H1 (cell line): Measurements from ENCODE around the gene NBPF3. TPM values are rescaled to one million over a fixed set of nuclear protein-coding genes. Genes with fewer than 3 reads are reported as not detected.
"Not testable (repeated sequence)": the region's sequence is repeated elsewhere in the genome, so short reads cannot be mapped to it uniquely, and the experiment has no call there.

Source experiments
- CTCF ChIA-PET: fragments of 300-600 bp; sonication (Branson Sonifier 250); formaldehyde crosslinking; loops from one replicate; lab custom pipeline; 2021; ENCODE audit not compliant: partially characterized antibody; lab: Charles Lee
- POLR2A ChIA-PET: fragments of 300-600 bp; sonication (Branson Sonifier 250); formaldehyde crosslinking; loops from one replicate; lab custom pipeline; 2021; ENCODE audit warnings: inconsistent platforms; ENCODE audit not compliant: partially characterized antibody; lab: Charles Lee
- DNase-seq, 2 experiments: peaks; one replicate each; pipeline versions ENCODE4 v3.0.0 to v3.0.0-alpha.2; 2010 to 2022; ENCODE audit warnings: low spot score in 2 of 2, low read depth in 1 of 2, mixed read lengths in 1 of 2
- FAIRE-seq: peaks from 2 replicates; lab custom pipeline; 2011; peaks lifted over from hg19 to GRCh38; lab: Jason Lieb, UNC
- H2AFZ ChIP-seq: 2 replicates; pipeline ENCODE4 v1.8.1; 2012; ENCODE audit warnings: low read length, inconsistent platforms
- H2AK5ac ChIP-seq: 2 replicates; pipeline ENCODE4 v1.6.1; 2013; ENCODE audit warnings: low read depth, low read length
- H2BK120ac ChIP-seq: replicated peaks from 2 replicates; pipeline ENCODE3; 2013; ENCODE audit warnings: low read depth, low read length, inconsistent platforms
- H2BK12ac ChIP-seq: 2 replicates; pipeline ENCODE4 v1.6.1; 2013; ENCODE audit warnings: low read depth, low read length
- H2BK15ac ChIP-seq: 2 replicates; pipeline ENCODE4 v1.6.1; 2013; ENCODE audit warnings: low read length
- H2BK20ac ChIP-seq: 2 replicates; pipeline ENCODE4 v1.6.1; 2013; ENCODE audit warnings: low read length
- H2BK5ac ChIP-seq: 2 replicates; pipeline ENCODE4 v1.6.1; 2013; ENCODE audit warnings: low read depth, low read length
- H3K14ac ChIP-seq: 2 replicates; pipeline ENCODE4 v1.6.1; 2013; ENCODE audit warnings: inconsistent platforms; ENCODE audit not compliant: insufficient read length
- H3K18ac ChIP-seq: 2 replicates; pipeline ENCODE4 v1.6.1; 2013; ENCODE audit warnings: low read length; ENCODE audit errors: extremely low read depth
- H3K23ac ChIP-seq: 2 replicates; pipeline ENCODE4 v1.6.1; 2013; ENCODE audit warnings: inconsistent platforms; ENCODE audit not compliant: insufficient read length
- H3K23me2 ChIP-seq: 2 replicates; pipeline ENCODE4 v1.6.1; 2013; ENCODE audit warnings: low read depth, low read length
- H3K27ac ChIP-seq: 2 replicates; pipeline ENCODE4 v1.6.1; 2011; ENCODE audit warnings: low read depth, low read length, inconsistent platforms
- H3K27me3 ChIP-seq, 4 experiments: replicated peaks in 1 of 4; 1 replicate in 1 of 4; 2 replicates in 3 of 4; pipeline versions ENCODE4 v1.6.1 to v1.8.1; 2011 to 2013; ENCODE audit warnings: low read length in 3 of 4, mild to moderate bottlenecking in 3 of 4, inconsistent platforms in 2 of 4, mixed read lengths in 2 of 4, moderate library complexity in 1 of 4; ENCODE audit not compliant: control insufficient read depth in 3 of 4, insufficient read depth in 3 of 4; ENCODE audit errors: extremely low read depth in 1 of 4
- H3K36me3 ChIP-seq, 4 experiments: 2 replicates each; pipeline versions ENCODE4 v1.6.1 to v1.8.1; 2011 to 2013; ENCODE audit warnings: mild to moderate bottlenecking in 4 of 4, low read length in 3 of 4, moderate library complexity in 2 of 4, control low read depth in 1 of 4, inconsistent platforms in 1 of 4; ENCODE audit not compliant: insufficient read depth in 4 of 4, control insufficient read depth in 2 of 4
- H3K4ac ChIP-seq: replicated peaks from 2 replicates; pipeline ENCODE3; 2013; ENCODE audit warnings: low read length, low read depth, mixed read lengths, inconsistent platforms; ENCODE audit not compliant: insufficient read length
- H3K4me1 ChIP-seq, 4 experiments: replicated peaks in 1 of 4; 1 replicate in 1 of 4; 2 replicates in 3 of 4; pipeline versions ENCODE4 v1.6.1 to v1.8.1; 2011 to 2013; ENCODE audit warnings: low read length in 3 of 4, inconsistent platforms in 2 of 4, mixed read lengths in 1 of 4; ENCODE audit not compliant: insufficient read depth in 4 of 4, control insufficient read depth in 3 of 4
- H3K4me2 ChIP-seq, 2 experiments: 2 replicates each; pipeline versions ENCODE4 v1.6.1 to v1.8.1; 2011 to 2013; ENCODE audit warnings: low read depth in 2 of 2, low read length in 2 of 2, control low read depth in 1 of 2, inconsistent platforms in 1 of 2, mild to moderate bottlenecking in 1 of 2; ENCODE audit not compliant: insufficient read depth in 1 of 2
- H3K4me3 ChIP-seq, 4 experiments: fragments of 200-600, 300-600 bp in 1 of 4; sonication (generic), shearing (Covaris generic), sonication (Bioruptor Twin) in 1 of 4; 2 replicates each; pipeline versions ENCODE4 v1.5.1 to v1.8.1; 2011 to 2016; ENCODE audit warnings: low read length in 4 of 4, low read depth in 3 of 4, control low read depth in 2 of 4, inconsistent platforms in 2 of 4, mild to moderate bottlenecking in 2 of 4, mixed read lengths in 1 of 4, moderate library complexity in 1 of 4; ENCODE audit not compliant: insufficient read depth in 2 of 4; ENCODE audit errors: extremely low read depth in 1 of 4
- H3K56ac ChIP-seq: replicated peaks from 2 replicates; pipeline ENCODE3; 2013; ENCODE audit warnings: low read depth, mild to moderate bottlenecking, mixed read lengths, low read length, inconsistent platforms; ENCODE audit not compliant: insufficient read length
- H3K79me1 ChIP-seq: 2 replicates; pipeline ENCODE4 v1.6.1; 2013; ENCODE audit warnings: low read depth, low read length, control low read depth
- H3K79me2 ChIP-seq, 2 experiments: 2 replicates each; pipeline versions ENCODE4 v1.6.1 to v1.8.1; 2012 to 2013; ENCODE audit warnings: low read length in 2 of 2, mild to moderate bottlenecking in 2 of 2, inconsistent platforms in 1 of 2; ENCODE audit not compliant: insufficient read depth in 2 of 2, control insufficient read depth in 1 of 2
- H3K9ac ChIP-seq, 4 experiments: replicated peaks in 1 of 4; 1 replicate in 1 of 4; 2 replicates in 3 of 4; pipeline versions ENCODE4 v1.6.1 to v1.8.1; 2011 to 2013; ENCODE audit warnings: low read depth in 3 of 4, low read length in 3 of 4, control low read depth in 2 of 4, mild to moderate bottlenecking in 2 of 4, moderate library complexity in 2 of 4, inconsistent platforms in 1 of 4; ENCODE audit errors: extremely low read depth in 1 of 4
- H3K9me3 ChIP-seq, 2 experiments: 2 replicates each; pipeline versions ENCODE4 v1.6.1 to v1.8.1; 2012 to 2013; ENCODE audit warnings: mild to moderate bottlenecking in 2 of 2, moderate library complexity in 2 of 2, control low read depth in 1 of 2, inconsistent platforms in 1 of 2, low read depth in 1 of 2, low read length in 1 of 2, mixed read lengths in 1 of 2; ENCODE audit not compliant: insufficient read depth in 2 of 2
- H4K20me1 ChIP-seq, 2 experiments: replicated peaks in 1 of 2; 2 replicates each; pipeline versions ENCODE3 to v1.8.1; 2011 to 2013; ENCODE audit warnings: inconsistent platforms in 2 of 2, low read length in 2 of 2, mild to moderate bottlenecking in 1 of 2; ENCODE audit not compliant: insufficient read depth in 2 of 2, control insufficient read depth in 1 of 2
- H4K5ac ChIP-seq: 2 replicates; pipeline ENCODE4 v1.6.1; 2013; ENCODE audit warnings: low read length, low read depth, mixed read lengths, inconsistent platforms; ENCODE audit not compliant: insufficient read length
- H4K8ac ChIP-seq: 2 replicates; pipeline ENCODE4 v1.8.0; 2013; ENCODE audit warnings: mild to moderate bottlenecking, moderate library complexity, low read length, inconsistent platforms; ENCODE audit not compliant: insufficient read depth; ENCODE audit errors: extremely low read depth
- H4K91ac ChIP-seq: replicated peaks from 2 replicates; pipeline ENCODE3; 2013; ENCODE audit warnings: low read length, mixed read lengths, inconsistent platforms; ENCODE audit not compliant: insufficient read length
- WGBS, 2 experiments: shearing (Covaris generic) in 1 of 2; methylation state at CpG; one replicate each; pipeline versions ENCODE4 v1.1.6 to v1.1.7; 2013 to 2015; ENCODE audit warnings: low lambda C conversion rate in 2 of 2, mixed read lengths in 2 of 2, inconsistent platforms in 1 of 2, low coverage in 1 of 2, missing lambda C conversion rate in 1 of 2; ENCODE audit not compliant: insufficient replicate concordance in 2 of 2, insufficient coverage in 1 of 2, insufficient read length in 1 of 2; ENCODE audit errors: extremely low coverage in 1 of 2, missing lambda C conversion rate in 1 of 2; 5-methylcytosine and 5-hydroxymethylcytosine counted together
- polyA plus RNA-seq, 7 experiments: library from polyadenylated mRNA; depleted of rRNA in 3 of 7; stranded (reverse) in 5 of 7; unstranded in 2 of 7; fragments of >200 nt in 5 of 7; fragments of 200-250 nt in 2 of 7; gene quantifications; 1 replicate in 5 of 7; 2 replicates in 1 of 7; 4 replicates in 1 of 7; pipeline versions ENCODE4 v1.2.1 to v1.2.3, GENCODE V29; 2011 to 2013; ENCODE audit warnings: missing spikeins in 2 of 7, mixed read lengths in 2 of 7
- total RNA-seq: library from RNA; stranded (reverse); fragmentation: NEBNext Ultra II Directional; extraction: Animal tissue kit (Norgen Biotek cat#: 25700); gene quantifications from 2 replicates; pipeline ENCODE4 v1.2.1, GENCODE V29; 2021

The NBPF3 gene
- total and polyA plus RNA-seq, 2 of the 8 experiments (the other 6 are each of a cell fraction or from before 2014, with no cell fraction given): 3.8 to 4.3 TPM

DNA sequence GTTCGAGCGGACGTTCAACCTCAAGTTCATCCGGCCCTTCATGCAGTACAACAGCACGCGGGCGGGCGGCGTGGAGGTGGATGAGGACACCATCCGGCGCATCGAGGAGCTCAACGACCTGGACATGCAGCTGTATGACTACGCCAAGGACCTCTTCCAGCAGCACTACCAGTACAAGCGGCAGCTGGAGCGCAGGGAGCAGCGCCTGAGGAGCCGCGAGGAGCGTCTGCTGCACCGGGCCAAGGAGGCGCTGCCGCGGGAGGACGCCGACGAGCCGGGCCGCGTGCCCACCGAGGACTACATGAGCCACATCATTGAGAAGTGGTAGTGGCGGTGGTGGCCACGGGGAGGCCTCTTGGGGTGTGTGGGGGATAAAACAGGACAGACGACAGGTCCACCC lies 10.7 kb upstream of the NBPF3 start:
- H3K14ac ChIP-seq, H3K79me1 ChIP-seq, H3K56ac ChIP-seq, CTCF ChIA-PET, H3K79me2 ChIP-seq, H2BK20ac ChIP-seq, H3K4ac ChIP-seq, H2BK15ac ChIP-seq, H3K4me2 ChIP-seq, H3K36me3 ChIP-seq, H4K20me1 ChIP-seq, H3K27ac ChIP-seq, H4K91ac ChIP-seq, H2BK12ac ChIP-seq, H3K9me3 ChIP-seq, H3K9ac ChIP-seq, H3K4me3 ChIP-seq, H4K5ac ChIP-seq, H2AFZ ChIP-seq, H3K23ac ChIP-seq, H2BK5ac ChIP-seq, H2AK5ac ChIP-seq, POLR2A ChIA-PET, H3K4me1 ChIP-seq, H2BK120ac ChIP-seq, FAIRE-seq, H4K8ac ChIP-seq, H3K23me2 ChIP-seq, DNase-seq, H3K18ac ChIP-seq: not testable (repeated sequence)
- whole genome bisulfite sequencing, 2 experiments: 98% methylated on average over 19 of the region's 34 CpGs; no CpG with 5 or more reads in 1 of the 2 experiments
- peaks cover 10 to 17% (median 11%) of the 10 kb centered on the region in 4 experiments; a peak in 6 of 7 replicates for H3K27me3 ChIP-seq

DNA sequence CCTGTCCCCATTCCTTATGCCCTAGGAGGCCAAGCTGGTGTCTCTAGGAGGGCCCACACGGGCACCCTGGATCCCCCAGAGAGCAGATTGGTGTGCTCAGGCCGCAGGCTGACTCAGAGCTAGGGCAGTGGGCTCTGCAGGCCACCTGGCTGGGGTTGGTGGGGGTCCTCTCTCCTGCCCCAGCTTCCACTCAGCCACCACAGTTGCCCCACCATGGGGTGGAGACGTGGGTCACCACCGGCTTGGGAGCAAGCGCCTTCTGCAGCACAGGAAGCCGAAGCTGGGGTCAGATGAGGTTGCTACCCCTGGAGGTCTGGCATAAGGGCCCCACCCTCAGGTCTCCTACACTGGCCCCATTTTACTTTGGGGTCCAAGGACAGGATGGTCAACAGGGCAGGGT lies 9.1 kb upstream of the NBPF3 start:
- H2BK5ac ChIP-seq, H3K4me2 ChIP-seq, H2BK12ac ChIP-seq, H2BK20ac ChIP-seq, H3K14ac ChIP-seq, H3K23me2 ChIP-seq, H3K9ac ChIP-seq, H2BK15ac ChIP-seq, DNase-seq, H3K4ac ChIP-seq, H3K23ac ChIP-seq, H2AFZ ChIP-seq, H2BK120ac ChIP-seq, H2AK5ac ChIP-seq, H3K79me2 ChIP-seq, FAIRE-seq, H3K4me1 ChIP-seq, H4K91ac ChIP-seq, H3K56ac ChIP-seq, H4K5ac ChIP-seq, H4K8ac ChIP-seq, H3K9me3 ChIP-seq, H3K27ac ChIP-seq, H3K36me3 ChIP-seq, POLR2A ChIA-PET, H4K20me1 ChIP-seq, H3K79me1 ChIP-seq, H3K18ac ChIP-seq, H3K4me3 ChIP-seq: not testable (repeated sequence)
- 90% methylated on average over 6 of the region's 6 CpGs; no CpG with 5 or more reads in 1 of the 2 experiments for WGBS, 2 experiments
- CTCF ChIA-PET: interaction anchor here (0.6 kb wide), 1 partner anchor 57 kb away, joined by 4 read pairs; no protein-coding TSS in a partner anchor
- peaks cover 10 to 23% (median 14%) of the 10 kb centered on the region in 4 experiments; a peak in 6 of 7 replicates for H3K27me3 ChIP-seq
